Activated naive CD8-positive, alpha-beta T cell treated with anti-CD3 and anti-CD28 coated beads, Interleukin-2, amount 50 U/mL, for 24 hours (primary cell): Measurements from ENCODE around the gene SLC26A8.
"Not testable (repeated sequence)": the region's sequence is repeated elsewhere in the genome, so short reads cannot be mapped to it uniquely, and the experiment has no call there.

Experiments used
- ATAC-seq: fragments of 150-1000 bp; cut with Tn5 transposase; one replicate; pipeline ENCODE4 v1.10.0; 2021
- DNase-seq: peaks from one replicate; pipeline ENCODE4 v3.0.0; 2021
- H3K27ac Mint-ChIP-seq: one replicate; pipeline ENCODE4 v1.8.0; 2021; ENCODE audit warnings: mild to moderate bottlenecking, mixed read lengths
- H3K27me3 Mint-ChIP-seq: one replicate; pipeline ENCODE4 v1.8.0; 2021; ENCODE audit warnings: mixed read lengths
- H3K36me3 Mint-ChIP-seq: one replicate; pipeline ENCODE4 v1.8.0; 2021; ENCODE audit warnings: low read depth, mixed read lengths
- H3K4me1 Mint-ChIP-seq: one replicate; pipeline ENCODE4 v1.8.0; 2021; ENCODE audit warnings: mixed read lengths
- H3K4me3 Mint-ChIP-seq: one replicate; pipeline ENCODE4 v1.8.0; 2021; ENCODE audit warnings: mild to moderate bottlenecking, moderate library complexity, mixed read lengths
- H3K9me3 Mint-ChIP-seq: one replicate; pipeline ENCODE4 v1.8.0; 2021; ENCODE audit warnings: mixed read lengths

SLC26A8 gene

GRCh38 chr6:35955970-35956369 lies 68.5 kb downstream of the SLC26A8 start:
- H3K27ac Mint-ChIP-seq: no peak overlapping the region
- H3K4me1 Mint-ChIP-seq: peaks cover 6% of the 10 kb centered on the region
- ATAC-seq (no peak), DNase-seq (peak; percentile 9)
- no peak overlapping the region for H3K4me3 Mint-ChIP-seq
- no peaks in the 10 kb centered on the region for H3K36me3 Mint-ChIP-seq
- peaks cover 10% of the 10 kb centered on the region for H3K27me3 Mint-ChIP-seq
- no peaks in the 10 kb centered on the region for H3K9me3 Mint-ChIP-seq

- no peaks in the 10 kb centered on the region for H3K9me3 Mint-ChIP-seq
- no peak overlapping the region for H3K4me3 Mint-ChIP-seq
- no peak overlapping the region for H3K27ac Mint-ChIP-seq
- ATAC-seq (no peak), DNase-seq (no peak)
- peaks cover 10% of the 10 kb centered on the region for H3K27me3 Mint-ChIP-seq
- no peaks in the 10 kb centered on the region for H3K36me3 Mint-ChIP-seq
- peaks cover 6% of the 10 kb centered on the region for H3K4me1 Mint-ChIP-seq
These were observed 68.9 kb downstream of the SLC26A8 start for GRCh38 chr6:35955521-35955920.

GRCh38 chr6:35955071-35955470 lies 69.4 kb downstream of the SLC26A8 start:
- Mint-ChIP-seq H3K9me3 (no peaks in the 10 kb centered on the region), H3K27me3 (peaks cover 10% of the 10 kb centered on the region), H3K4me1 (peaks cover 6% of the 10 kb centered on the region), H3K27ac (no peak overlapping the region), H3K36me3 (no peaks in the 10 kb centered on the region), H3K4me3 (no peak overlapping the region)
- ATAC-seq (no peak), DNase-seq (no peak)

GRCh38 chr6:35954333-35954732 lies 70.1 kb downstream of the SLC26A8 start:
- Mint-ChIP-seq H3K4me1 (peaks cover 6% of the 10 kb centered on the region), H3K9me3 (no peaks in the 10 kb centered on the region), H3K27ac (no peak overlapping the region), H3K27me3 (peaks cover 8% of the 10 kb centered on the region), H3K36me3 (no peaks in the 10 kb centered on the region), H3K4me3 (no peak overlapping the region)
- DNase-seq: no peak
- no peak for ATAC-seq

GRCh38 chr6:35948725-35949124 lies 75.7 kb downstream of the SLC26A8 start:
- H3K4me3 Mint-ChIP-seq: no peak overlapping the region
- H3K4me1 Mint-ChIP-seq: peaks cover 6% of the 10 kb centered on the region
- DNase-seq: no peak

GRCh38 chr6:35945650-35946025 lies 78.8 kb downstream of the SLC26A8 start:
- no peaks in the 10 kb centered on the region for H3K4me1 Mint-ChIP-seq
- no peaks in the 10 kb centered on the region for H3K27me3 Mint-ChIP-seq
- DNase-seq: no peak
- no peak for ATAC-seq
- H3K36me3 Mint-ChIP-seq: no peaks in the 10 kb centered on the region
- H3K27ac Mint-ChIP-seq: no peak overlapping the region
- no peak overlapping the region for H3K4me3 Mint-ChIP-seq
- peaks cover 6% of the 10 kb centered on the region for H3K9me3 Mint-ChIP-seq

More at GRCh38 chr6:35948725-35949124, 75.7 kb downstream of the SLC26A8 start:
- Mint-ChIP-seq H3K36me3 (no peaks in the 10 kb centered on the region), H3K27me3 (no peaks in the 10 kb centered on the region), H3K9me3 (no peaks in the 10 kb centered on the region), H3K27ac (no peak overlapping the region)
- ATAC-seq: no peak

- no peak for DNase-seq
- no peak overlapping the region for H3K27ac Mint-ChIP-seq
These were observed 81.1 kb downstream of the SLC26A8 start for GRCh38 chr6:35943390-35943789.

GRCh38 chr6:35942355-35942754 lies 82.1 kb downstream of the SLC26A8 start:
- Mint-ChIP-seq H3K27ac (no peak overlapping the region), H3K9me3 (peaks cover 6% of the 10 kb centered on the region), H3K36me3 (peaks cover 2% of the 10 kb centered on the region), H3K27me3 (no peaks in the 10 kb centered on the region), H3K4me3 (no peak overlapping the region), H3K4me1 (no peaks in the 10 kb centered on the region)
- ATAC-seq (no peak), DNase-seq (no peak)

More at GRCh38 chr6:35943390-35943789, 81.1 kb downstream of the SLC26A8 start:
- peaks cover 2% of the 10 kb centered on the region for H3K36me3 Mint-ChIP-seq
- no peak for ATAC-seq
- no peak overlapping the region for H3K4me3 Mint-ChIP-seq
- peaks cover 6% of the 10 kb centered on the region for H3K9me3 Mint-ChIP-seq
- H3K27me3 Mint-ChIP-seq: no peaks in the 10 kb centered on the region
- H3K4me1 Mint-ChIP-seq: no peaks in the 10 kb centered on the region

- H3K27me3 Mint-ChIP-seq, H3K9me3 Mint-ChIP-seq, DNase-seq, H3K4me3 Mint-ChIP-seq, H3K36me3 Mint-ChIP-seq, ATAC-seq, H3K27ac Mint-ChIP-seq, H3K4me1 Mint-ChIP-seq: not testable (repeated sequence)
These were observed 83.3 kb downstream of the SLC26A8 start for GRCh38 chr6:35941170-35941569.

- not testable (repeated sequence) for H3K27ac Mint-ChIP-seq, H3K27me3 Mint-ChIP-seq, ATAC-seq, DNase-seq, H3K9me3 Mint-ChIP-seq, H3K36me3 Mint-ChIP-seq, H3K4me1 Mint-ChIP-seq, H3K4me3 Mint-ChIP-seq
These were observed 84.4 kb downstream of the SLC26A8 start for GRCh38 chr6:35940014-35940413.

GRCh38 chr6:35939259-35939658 lies 85.2 kb downstream of the SLC26A8 start:
- not testable (repeated sequence) for H3K27me3 Mint-ChIP-seq, H3K27ac Mint-ChIP-seq, H3K4me3 Mint-ChIP-seq, H3K4me1 Mint-ChIP-seq, DNase-seq, H3K9me3 Mint-ChIP-seq, H3K36me3 Mint-ChIP-seq, ATAC-seq

GRCh38 chr6:35936681-35937359 lies 87.6 kb downstream of the SLC26A8 start:
- Mint-ChIP-seq H3K27ac (no peak overlapping the region), H3K9me3 (peaks cover 9% of the 10 kb centered on the region), H3K4me3 (no peak overlapping the region), H3K4me1 (peaks cover 4% of the 10 kb centered on the region), H3K36me3 (peaks cover 2% of the 10 kb centered on the region), H3K27me3 (peaks cover 3% of the 10 kb centered on the region)
- no peak for DNase-seq
- ATAC-seq: no peak

- Mint-ChIP-seq H3K27ac (no peak overlapping the region), H3K4me1 (peaks cover 4% of the 10 kb centered on the region), H3K36me3 (peaks cover 2% of the 10 kb centered on the region), H3K9me3 (peaks cover 3% of the 10 kb centered on the region), H3K27me3 (peaks cover 3% of the 10 kb centered on the region), H3K4me3 (no peak overlapping the region)
- ATAC-seq: no peak
- DNase-seq: no peak
These were observed 89.0 kb downstream of the SLC26A8 start for GRCh38 chr6:35935469-35935868.

GRCh38 chr6:35933844-35934243 lies 90.6 kb downstream of the SLC26A8 start:
- ATAC-seq: no peak
- peaks cover 3% of the 10 kb centered on the region for H3K9me3 Mint-ChIP-seq
- peaks cover 4% of the 10 kb centered on the region for H3K4me1 Mint-ChIP-seq

GRCh38 chr6:35931873-35932272 lies 92.6 kb downstream of the SLC26A8 start:
- not testable (repeated sequence) for H3K27ac Mint-ChIP-seq, H3K27me3 Mint-ChIP-seq, ATAC-seq, H3K9me3 Mint-ChIP-seq, DNase-seq, H3K36me3 Mint-ChIP-seq, H3K4me1 Mint-ChIP-seq
- peak overlapping the region; percentile 57 for H3K4me3 Mint-ChIP-seq

More at GRCh38 chr6:35933844-35934243, 90.6 kb downstream of the SLC26A8 start:
- Mint-ChIP-seq H3K4me3 (no peak overlapping the region), H3K27ac (no peak overlapping the region), H3K27me3 (peaks cover 3% of the 10 kb centered on the region), H3K36me3 (no peaks in the 10 kb centered on the region)
- no peak for DNase-seq

- ATAC-seq (no peak), DNase-seq (no peak)
- peaks cover 3% of the 10 kb centered on the region for H3K27me3 Mint-ChIP-seq
- H3K4me3 Mint-ChIP-seq: no peak overlapping the region
- H3K36me3 Mint-ChIP-seq: no peaks in the 10 kb centered on the region
- H3K27ac Mint-ChIP-seq: no peak overlapping the region
- H3K4me1 Mint-ChIP-seq: peaks cover 4% of the 10 kb centered on the region
- no peaks in the 10 kb centered on the region for H3K9me3 Mint-ChIP-seq
These were observed 93.3 kb downstream of the SLC26A8 start for GRCh38 chr6:35931120-35931561.
